GF-D8 (cell line): Measurements from ENCODE around the gene NUP42.
A peak's percentile ranks its signal among the peaks of the same experiment; 100 is the strongest.
"Not testable (repeated sequence)": the region's sequence is repeated elsewhere in the genome, so short reads cannot be mapped to it uniquely, and the experiment has no call there.

Experiments used
- DNase-seq: peaks from one replicate; lab custom pipeline; 2025; lab: John Stamatoyannopoulos, UW

Gene NUP42

DNA sequence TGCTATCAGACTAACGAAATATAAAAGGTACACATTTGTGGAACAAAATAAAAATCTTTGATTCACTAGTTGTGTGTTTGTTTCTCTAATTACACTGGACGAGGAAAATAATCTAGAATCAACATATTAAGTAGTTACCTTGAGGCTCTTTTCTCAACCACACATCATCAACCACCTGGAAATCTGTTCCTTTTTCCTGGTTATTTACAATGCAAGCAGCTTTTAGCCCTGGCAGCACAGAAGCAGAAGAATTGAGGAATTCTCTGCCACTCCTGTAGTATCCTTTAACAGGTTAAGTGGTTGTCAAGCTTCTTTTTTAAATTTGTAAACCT, 23.7 kb downstream of the NUP42 start:
- DNase-seq = no peak

DNA sequence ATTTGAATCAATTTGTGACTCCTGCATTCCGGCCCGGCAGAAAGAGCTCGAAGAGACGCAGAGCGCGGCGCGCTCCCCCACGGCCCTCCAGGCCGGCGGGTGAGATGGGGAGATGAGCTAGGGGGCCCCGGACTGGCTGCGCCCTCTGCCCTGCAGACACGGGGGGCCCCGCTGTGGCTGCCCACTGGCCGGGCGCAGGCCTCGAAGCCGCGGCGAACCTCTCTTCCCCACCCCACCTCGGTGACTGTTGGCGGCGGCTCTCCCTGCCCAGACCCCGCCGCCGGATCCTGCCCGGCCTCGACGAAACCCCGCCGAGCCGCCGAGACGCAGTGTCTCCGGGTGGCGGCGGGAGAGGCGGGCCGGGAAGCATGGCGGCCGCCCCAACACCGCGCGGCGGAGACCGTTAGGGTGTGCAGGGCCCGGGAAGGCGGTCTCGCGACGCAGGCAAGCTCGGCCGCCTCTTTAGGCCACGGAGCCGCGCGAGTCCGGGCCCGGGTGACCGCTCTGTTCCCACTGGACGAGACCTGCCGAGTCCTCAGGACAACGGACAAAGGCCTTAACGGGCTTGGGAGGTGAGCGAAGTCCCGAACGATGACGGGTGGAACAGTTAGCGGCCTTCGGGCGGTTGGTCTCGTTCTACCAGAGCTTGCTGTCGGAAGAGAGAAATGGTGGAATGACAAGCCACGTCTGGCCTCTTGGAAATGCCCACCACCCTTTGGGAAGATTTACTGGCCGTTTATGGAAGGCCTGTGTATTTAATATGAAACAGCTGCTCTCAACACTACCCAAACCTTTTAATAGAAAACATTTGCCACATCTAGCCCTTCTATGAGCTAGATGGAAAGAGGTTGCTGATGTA, 24.3 kb downstream of the NUP42 start:
- no peak for DNase-seq

DNA sequence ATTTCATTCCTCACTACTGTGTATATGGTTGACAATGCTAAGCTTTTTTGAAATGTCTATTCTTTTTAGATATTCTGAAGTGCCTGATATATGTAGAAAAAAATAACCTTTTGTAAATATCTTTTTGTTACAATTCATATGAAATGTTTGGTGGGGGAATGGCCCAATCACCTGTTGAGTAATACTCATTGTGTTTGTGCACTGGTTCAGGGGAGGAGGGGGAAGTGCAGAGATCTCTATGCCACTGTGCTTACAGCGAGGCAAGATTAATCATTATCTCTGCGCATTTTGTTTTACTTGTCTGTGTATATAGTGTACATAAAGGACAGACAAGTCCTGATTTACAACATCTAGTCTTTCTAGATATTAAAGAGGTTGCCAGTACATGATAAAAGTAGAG, 25.2 kb downstream of the NUP42 start:
- no peak for DNase-seq

DNA sequence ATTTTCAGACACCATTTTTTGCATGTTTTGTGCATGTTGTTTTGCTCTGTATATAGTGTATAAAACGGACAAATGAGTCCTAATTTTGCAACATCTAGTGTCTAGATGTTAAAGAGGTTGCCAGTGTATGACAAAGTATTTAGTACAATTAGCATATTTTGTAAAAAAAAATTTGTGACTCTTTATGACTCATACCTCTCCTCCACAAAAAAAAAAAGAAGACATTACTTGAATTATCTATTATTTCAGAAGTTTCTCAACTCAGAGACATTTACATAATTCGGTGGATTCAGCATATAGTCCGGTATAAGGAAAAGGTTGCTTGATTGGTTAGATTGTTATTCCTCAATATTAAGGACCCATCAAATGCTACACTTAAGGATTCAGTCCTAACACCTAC, 26.0 kb downstream of the NUP42 start:
- no peak for DNase-seq

DNA sequence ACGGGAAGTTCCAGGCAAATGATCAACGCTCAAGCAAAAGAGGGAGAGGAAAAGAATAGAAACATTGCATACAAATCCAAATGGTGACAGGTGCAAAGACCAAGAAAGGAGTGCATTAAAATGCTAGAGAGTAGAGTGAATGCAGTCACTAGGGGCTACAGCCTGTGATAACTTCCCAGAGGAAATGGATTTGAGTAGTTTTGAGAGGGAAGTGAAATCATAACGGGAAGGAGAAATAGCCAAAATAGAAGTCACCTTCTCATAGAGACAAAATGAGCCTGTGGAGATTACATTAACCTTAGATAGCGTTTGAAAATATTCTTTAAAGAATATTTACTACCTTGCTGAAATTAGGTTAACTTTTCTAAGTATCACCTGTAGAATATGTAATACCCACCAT, 26.5 kb downstream of the NUP42 start:
- no peak for DNase-seq

DNA sequence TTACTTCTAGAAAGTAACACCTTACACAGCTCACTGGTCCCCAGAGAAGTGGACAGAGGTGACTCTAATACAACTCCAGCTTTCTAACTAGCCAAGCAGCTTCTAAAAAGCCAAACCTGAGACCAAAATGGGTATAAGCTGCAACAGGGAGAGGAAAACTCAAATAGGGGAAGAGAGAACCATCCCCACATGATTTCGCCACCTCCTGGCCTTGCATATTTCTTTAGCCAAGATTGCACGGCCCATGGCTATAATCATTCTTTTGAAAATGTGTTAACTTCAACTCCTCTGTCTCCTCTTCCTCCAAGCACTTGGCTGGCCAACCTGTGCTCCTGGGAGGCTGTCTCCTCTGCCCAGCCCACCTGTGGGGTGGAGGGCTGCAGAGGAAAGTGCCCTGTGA, 28.7 kb downstream of the NUP42 start:
- no peak for DNase-seq

DNA sequence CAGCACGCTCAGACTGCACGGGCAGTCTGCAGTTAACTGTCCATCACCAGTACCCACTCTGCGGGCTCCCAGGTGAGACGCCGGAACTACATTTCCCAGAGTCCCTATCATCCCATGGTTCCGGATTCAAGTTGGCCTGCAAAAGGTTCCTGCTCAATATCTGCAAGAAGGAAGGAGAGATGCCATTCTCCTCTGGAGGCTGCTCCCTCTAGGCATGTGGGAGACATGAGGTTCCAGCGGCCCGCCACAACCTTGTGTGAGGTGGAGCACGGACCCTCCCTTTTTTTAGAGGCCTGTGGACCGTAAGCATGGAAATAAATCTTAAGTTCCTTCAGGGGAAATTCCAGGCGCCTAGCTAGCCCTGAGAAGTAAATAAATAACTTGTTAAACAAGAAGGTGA, 29.7 kb downstream of the NUP42 start:
- DNase-seq = no peak

DNA sequence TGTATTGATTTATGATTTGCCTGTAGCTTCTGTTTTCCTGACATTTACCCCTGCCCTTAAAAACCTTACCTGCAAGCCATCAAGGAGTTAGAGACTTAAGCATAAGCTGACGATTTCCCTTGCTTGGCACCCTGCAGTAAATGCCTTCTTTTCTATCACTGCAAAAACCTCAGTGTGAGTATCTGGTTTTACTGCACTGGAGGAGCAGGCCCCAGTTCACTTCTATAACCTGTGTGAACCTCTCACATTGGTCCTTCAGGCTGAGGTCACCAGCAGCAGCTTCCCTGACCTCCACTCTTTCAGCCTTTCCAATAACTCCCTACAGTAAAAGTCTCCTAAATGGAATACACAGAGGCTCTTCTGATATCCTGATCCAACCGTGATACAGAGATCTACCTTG, 30.5 kb downstream of the NUP42 start:
- no peak for DNase-seq

DNA sequence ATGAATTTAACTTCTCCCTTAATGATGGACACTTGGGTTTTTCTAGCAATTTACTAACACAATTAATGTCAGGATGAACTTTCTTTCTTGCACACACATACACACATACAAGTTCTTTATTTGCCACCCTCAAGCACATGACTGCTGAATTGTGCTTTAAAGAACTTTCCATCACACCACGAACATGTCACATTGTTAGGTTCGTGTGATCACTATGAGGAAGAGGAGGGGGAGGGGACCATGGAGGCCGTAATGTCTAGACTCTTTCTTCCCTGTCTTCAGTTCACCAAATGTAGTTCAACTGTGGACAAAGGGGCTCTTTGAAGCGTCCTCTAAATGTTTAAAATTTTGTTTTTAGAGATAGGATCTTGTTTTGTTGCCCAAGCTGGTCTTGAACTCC, 31.0 kb downstream of the NUP42 start:
- DNase-seq = no peak

DNA sequence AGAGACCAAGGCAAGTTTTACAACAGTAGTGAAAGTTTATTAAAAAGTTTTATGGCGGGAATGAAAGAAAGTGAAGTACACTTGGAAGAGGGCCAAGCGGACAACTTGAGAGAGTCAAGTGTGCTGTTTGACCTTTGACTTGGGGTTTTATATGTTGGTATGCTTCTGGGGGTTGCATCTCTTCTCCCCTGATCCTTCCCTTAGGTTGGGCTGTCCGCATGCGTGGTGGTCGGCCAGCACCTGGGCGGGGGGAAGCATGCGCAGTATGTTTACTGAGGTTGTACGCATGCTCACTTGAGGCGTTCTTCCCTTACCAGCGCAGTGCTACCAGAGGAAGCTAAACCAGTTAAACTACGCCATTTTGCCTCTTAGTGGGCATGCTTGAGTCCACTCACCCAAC, 31.9 kb downstream of the NUP42 start:
- no peak for DNase-seq

DNA sequence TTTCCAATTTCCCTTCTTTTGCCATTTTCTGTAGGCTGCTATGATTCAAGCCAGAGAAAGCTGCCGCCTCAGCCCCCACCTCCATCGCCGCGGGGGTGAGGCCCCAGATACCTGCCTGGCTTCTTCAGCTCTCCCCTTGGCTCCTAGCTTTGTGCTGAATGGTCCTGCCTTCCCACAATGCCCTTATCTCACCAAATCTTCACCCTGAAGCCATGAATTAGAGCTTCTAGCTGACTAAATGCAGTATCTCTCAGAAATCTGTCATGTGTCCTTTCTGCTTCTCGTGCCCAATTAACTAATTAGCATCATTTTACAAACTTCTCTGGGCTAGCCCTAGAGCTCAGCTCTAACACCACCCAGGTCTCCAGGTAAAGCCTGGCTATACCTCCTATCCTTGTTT, 32.6 kb downstream of the NUP42 start:
- DNase-seq = no peak

DNA sequence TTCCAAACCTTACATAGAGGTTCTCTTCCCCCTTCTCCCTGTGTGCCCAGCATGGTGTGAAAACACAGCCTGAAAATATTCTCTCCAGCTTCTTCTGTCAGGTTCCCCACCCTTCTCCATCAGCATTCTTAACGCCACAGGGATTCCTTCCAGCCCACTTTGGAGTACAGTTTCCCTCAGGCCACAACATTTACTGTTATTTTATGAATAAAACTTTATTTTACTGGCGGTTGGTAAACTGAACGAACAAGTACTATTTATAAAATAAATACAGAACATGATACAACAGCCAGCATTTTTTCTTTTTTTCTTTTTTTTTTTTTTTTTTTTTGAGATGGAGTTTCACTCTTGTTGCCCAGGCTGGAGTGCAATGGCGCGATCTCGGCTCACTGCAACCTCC, 33.1 kb downstream of the NUP42 start:
- DNase-seq = no peak

DNA sequence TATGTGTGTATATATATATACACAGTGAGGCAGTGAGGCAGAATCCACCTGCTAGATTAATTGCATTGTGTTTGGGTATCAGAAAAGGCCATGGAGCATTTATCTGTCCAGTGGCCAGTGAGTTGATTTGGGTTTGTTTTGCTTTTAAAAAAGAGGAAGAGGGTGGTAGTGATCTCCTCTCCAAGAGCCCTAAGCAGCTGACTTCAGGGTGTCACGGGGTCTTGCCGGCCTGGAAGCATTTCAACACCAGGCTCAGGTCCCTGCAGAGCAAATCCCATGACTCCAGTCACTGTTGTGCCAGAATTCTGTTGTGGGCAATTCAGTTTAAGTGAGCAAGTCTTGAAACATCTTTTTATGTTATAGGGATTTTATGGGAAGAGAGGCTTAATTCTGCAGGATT, 34.2 kb downstream of the NUP42 start:
- peak; percentile 45 for DNase-seq

DNA sequence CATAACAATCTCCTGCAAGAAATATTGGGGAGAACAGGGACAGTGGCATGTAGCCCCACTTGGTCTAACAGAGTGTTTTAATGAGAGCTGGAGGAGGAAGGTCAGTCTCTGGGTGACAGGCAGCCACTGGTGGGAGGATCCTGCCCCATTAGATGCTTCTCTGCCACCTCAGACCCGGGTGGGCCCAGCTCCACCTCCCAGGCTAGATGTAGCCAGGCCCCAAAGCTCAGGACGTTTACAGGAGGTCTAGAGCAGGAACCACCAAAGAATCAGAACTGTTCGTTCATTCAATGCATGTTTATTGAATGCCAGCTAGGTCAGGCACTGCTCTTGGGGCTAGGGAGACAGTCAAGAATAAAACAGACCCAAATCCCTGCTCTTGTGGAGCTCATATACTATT, 36.3 kb downstream of the NUP42 start:
- no peak for DNase-seq

DNA sequence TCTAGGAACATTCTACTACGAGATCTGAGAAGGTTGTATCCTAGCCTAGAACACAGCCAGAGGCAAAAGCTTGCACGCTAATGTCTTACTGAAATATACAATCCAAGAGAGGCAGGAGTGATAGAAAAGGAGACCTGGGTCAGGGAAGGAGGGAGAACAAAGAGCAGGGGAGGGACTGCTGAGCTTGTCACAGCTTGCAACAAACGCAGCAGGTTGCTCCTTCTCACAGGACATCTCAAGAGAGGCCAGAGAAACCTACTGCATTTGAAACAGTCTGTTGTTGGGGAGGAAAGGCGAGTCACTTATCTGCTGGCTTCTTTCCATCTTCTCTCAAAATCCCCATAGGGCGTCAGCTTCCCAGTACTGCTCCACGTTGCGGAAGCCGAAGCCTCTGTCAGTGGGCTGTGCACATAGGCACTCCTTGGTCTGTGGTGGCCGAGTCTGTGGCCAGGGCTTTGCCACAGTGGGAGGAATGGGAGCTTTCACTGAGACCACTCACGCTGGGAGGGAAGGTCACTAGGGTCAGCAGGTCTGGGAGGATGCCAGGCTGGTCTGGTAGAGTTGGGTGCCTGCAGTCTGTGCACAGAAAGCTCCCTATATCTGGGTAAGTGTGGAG, 39.0 kb downstream of the NUP42 start:
- DNase-seq = no peak

DNA sequence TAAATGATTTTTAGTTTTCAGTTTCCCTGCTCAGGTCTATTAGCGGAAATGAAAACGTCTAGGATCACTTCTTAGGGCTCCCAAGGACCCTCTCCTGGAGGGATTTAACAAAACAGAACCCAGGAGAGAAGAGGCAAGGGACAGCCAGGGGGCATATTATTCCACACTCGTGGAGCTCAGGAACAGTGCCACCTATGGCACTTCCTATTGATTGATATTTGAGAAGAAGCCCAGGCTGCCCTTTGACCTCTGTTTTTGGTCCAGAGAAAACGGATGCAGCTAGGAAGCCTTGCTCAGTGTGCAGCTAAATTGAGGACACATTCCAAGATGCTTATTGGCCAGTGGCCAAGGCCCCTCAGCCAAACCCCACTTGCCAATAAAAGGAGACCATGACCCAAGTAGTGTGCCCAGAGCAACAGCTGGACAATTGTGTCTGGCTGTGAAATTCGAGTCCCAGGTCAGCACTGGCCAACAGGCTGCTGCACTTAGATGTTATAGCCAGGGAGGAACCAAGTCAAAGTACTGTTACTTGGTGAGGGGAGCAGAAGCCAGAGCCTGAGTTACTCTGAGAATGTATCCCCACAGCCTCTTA, 40.7 kb downstream of the NUP42 start:
- no peak for DNase-seq

DNA sequence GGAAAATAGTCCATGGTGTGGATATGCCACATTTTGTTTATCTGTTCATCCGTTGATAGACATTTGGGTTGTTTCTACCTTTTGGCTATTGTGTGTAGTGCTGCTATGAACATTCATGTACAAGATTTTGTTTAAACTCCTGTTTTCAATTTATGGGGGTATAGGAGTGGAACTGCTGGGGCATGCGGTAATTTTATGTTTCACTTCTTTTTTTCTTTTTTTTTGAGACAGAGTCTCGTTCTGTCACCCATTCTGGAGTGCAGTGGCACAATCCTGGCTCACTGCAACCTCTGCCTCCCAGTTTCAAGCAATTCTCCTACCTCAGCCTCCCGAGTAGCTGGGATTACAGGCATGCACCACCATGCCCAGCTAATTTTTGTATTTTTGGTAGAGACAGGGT, 42.5 kb downstream of the NUP42 start:
- DNase-seq = not testable (repeated sequence)

DNA sequence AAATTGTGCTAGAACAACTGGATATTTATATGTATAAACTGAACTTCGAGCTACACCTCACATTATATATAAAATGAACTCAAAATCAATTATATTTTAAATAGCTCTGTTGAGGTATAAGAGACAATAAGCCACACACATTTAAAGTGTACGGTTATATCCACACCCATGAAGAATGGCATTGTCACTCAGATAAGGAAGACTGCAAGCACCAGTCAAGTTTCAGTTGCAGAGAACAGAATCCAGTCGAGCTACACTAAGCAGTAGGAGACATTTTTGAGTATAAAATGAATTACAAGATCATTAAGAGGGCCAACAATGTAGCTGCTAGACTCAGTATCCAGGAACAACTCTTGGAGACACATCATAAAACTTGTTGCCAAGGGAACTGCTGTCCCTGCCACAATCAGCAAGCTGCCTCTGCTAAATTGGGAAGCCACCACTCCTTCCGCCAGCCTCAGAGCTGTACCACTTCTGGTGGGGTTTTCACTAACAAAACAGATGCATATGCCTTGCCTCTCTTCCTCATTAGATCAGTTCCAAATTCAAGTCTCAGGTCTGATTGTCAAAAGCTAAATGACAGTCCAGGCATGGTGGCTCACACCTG, 45.1 kb downstream of the NUP42 start:
- DNase-seq = no peak

DNA sequence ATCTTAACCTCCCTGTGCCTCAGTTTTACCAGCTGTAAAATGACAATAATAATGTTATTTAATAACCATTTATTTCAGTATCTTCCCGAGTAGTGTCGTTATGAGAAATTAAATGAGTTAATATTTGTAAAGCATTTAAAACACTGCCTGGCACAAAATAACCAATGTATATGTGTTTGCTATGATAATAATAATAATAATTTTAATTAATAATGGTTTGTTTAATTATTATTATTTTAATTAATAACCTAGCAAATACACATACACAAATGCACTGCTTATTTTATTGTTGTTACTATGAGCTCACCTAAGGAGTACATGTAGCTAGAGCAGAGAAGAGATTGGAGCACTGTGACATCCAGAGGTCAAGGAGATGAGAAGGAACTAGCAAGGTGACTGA, 46.6 kb downstream of the NUP42 start:
- DNase-seq = no peak

DNA sequence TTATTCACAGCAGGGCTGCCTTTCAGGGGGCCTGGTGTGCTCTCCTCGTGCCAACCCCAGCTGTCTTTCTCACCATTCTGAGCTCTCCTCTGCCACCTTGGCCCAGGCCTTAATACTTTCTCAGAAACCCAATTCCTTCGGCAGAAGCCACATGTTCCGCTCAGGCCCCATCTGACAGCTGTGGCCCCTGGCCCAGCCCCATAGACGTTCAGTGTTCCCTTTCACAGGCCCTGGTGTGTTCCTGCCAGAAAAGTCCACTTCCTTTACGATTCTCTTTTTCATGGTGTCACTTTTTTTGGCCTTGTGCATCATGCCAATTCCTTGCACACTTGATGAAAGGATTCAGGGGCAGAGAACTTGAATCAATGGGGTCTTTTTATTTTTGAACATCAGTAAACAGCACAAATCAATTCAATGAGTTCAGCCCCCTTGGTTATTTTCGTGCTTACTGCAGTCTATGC, 48.8 kb downstream of the NUP42 start:
- DNase-seq = no peak

DNA sequence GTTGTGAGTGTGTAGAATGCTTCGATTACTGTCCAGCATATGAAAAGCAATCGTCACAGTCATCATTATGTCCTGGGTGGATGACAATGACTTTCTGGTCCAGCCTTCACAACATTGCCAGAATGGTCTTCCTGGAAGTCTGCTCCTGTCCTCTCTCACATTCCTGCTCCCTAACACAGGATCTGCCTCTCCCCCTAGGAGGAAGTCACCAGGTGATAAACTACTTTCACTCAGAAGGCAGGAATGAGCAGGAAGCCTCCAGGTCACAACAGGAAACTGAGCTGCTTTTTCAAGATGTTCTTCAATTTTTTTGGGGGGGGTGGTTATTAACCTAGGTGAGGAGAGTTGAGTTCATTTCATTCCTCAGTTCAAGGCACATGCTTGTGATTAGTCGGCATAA, 51.1 kb downstream of the NUP42 start:
- no peak for DNase-seq

DNA sequence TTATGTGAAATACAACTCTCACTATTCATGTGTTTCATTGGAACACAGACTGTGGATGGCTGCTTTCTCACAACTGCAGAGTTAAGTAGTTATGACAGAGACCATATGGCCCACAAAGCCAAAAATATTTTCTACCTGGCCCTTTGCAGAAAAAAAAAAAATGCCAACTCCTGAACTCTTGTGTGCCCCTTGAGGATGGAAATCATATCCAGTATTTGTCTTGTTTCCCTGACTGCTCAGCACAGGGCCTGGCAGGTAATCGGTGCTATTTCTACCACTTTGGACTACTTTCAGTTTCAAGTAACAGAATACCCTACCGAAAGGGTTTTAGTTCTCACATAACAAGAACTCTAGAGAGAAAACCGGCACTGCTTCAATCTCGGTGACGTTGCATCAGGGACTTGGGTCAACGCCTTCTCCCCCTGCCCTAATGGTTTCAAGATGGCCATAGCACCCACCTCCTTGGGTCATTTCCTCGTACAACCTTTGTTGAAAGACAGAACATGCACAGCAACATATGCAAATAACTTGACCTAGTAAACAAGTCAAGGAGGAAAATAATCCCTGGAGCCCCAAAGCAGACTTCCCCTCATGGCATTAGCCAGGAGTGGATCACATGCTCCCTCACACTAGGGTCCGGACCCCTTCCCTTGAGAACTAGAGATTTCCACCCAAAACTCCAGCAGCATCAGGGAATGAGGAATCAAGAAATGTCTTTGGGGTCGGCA, 52.9 kb downstream of the NUP42 start:
- DNase-seq = no peak
